Endodermal cell (in vitro differentiated cells): ENCODE data around the gene FEN1. TPM values are rescaled to one million over a fixed set of nuclear protein-coding genes. Genes with fewer than 3 reads are reported as not detected.

Source experiments
- DNase-seq: peaks from one replicate; pipeline ENCODE4 v3.0.0-alpha.2; 2017
- H3K27ac ChIP-seq: 2 replicates; pipeline ENCODE4 v1.5.1; 2013; ENCODE audit warnings: mild to moderate bottlenecking, low read depth, low read length, moderate library complexity
- H3K27me3 ChIP-seq: 2 replicates; pipeline ENCODE4 v1.6.1; 2013; ENCODE audit warnings: mild to moderate bottlenecking, low read length, moderate library complexity; ENCODE audit not compliant: insufficient read depth, control insufficient read depth, poor library complexity, severe bottlenecking
- H3K36me3 ChIP-seq: 2 replicates; pipeline ENCODE4 v1.7.0; 2013; ENCODE audit warnings: mild to moderate bottlenecking, low read length, moderate library complexity; ENCODE audit not compliant: control insufficient read depth, insufficient read depth
- H3K4me1 ChIP-seq: one replicate; pipeline ENCODE4 v1.7.0; 2013; ENCODE audit warnings: low read length; ENCODE audit not compliant: control insufficient read depth, insufficient read depth
- H3K4me3 ChIP-seq: 2 replicates; pipeline ENCODE4 v1.5.1; 2013; ENCODE audit warnings: mild to moderate bottlenecking, low read length, moderate library complexity
- H3K9ac ChIP-seq: 2 replicates; pipeline ENCODE4 v1.6.1; 2013; ENCODE audit warnings: mild to moderate bottlenecking, low read length, moderate library complexity; ENCODE audit not compliant: poor library complexity, severe bottlenecking; ENCODE audit errors: extremely low read depth
- H3K9me3 ChIP-seq: 2 replicates; pipeline ENCODE4 v1.6.1; 2013; ENCODE audit warnings: mild to moderate bottlenecking, low read length, moderate library complexity; ENCODE audit not compliant: control insufficient read depth
- H3K27ac Mint-ChIP-seq: 2 replicates; pipeline ENCODE4 v1.8.0; 2020; ENCODE audit warnings: mixed read lengths
- H3K27me3 Mint-ChIP-seq: 2 replicates; pipeline ENCODE4 v1.8.0; 2021; ENCODE audit warnings: mild to moderate bottlenecking, mixed read lengths; ENCODE audit not compliant: insufficient read depth
- H3K36me3 Mint-ChIP-seq: 2 replicates; pipeline ENCODE4 v1.8.0; 2020; ENCODE audit warnings: low read depth, mixed read lengths
- H3K4me1 Mint-ChIP-seq: 2 replicates; pipeline ENCODE4 v1.8.0; 2020; ENCODE audit warnings: mixed read lengths
- H3K4me3 Mint-ChIP-seq: 2 replicates; pipeline ENCODE4 v1.8.0; 2020; ENCODE audit warnings: mild to moderate bottlenecking, moderate library complexity, mixed read lengths
- H3K9me3 Mint-ChIP-seq: 2 replicates; pipeline ENCODE4 v1.8.0; 2020; ENCODE audit warnings: mild to moderate bottlenecking, mixed read lengths
- WGBS, 2 experiments: methylation state at CpG; one replicate each; pipeline versions ENCODE4 v1.1.5 to v1.1.7; 2013; ENCODE audit warnings: missing lambda C conversion rate in 2 of 2, mixed read lengths in 1 of 2; ENCODE audit not compliant: insufficient coverage in 1 of 2, insufficient read length in 1 of 2; 5-methylcytosine and 5-hydroxymethylcytosine counted together
- total RNA-seq, 2 donors: library from RNA; stranded (reverse); fragmentation: NEBNext Ultra II Directional in 1 of 2; extraction: Animal tissue kit (Norgen Biotek cat#: 25700) in 1 of 2; gene quantifications; 2 replicates in 1 of 2; 3 replicates in 1 of 2; pipeline ENCODE4 v1.2.1, GENCODE V29; 2021
- TF ChIP-seq, protein P1 (sequence below): fragments of 200-600 bp; sonication (generic); conservative IDR thresholded peaks from 2 replicates; pipeline ENCODE4 v1.5.0; 2021; ENCODE audit warnings: antibody characterized with exemption, mild to moderate bottlenecking

Gene FEN1
- total RNA-seq, 2 donors from 2014 or later: 66.7 to 81.8 TPM

DNA sequence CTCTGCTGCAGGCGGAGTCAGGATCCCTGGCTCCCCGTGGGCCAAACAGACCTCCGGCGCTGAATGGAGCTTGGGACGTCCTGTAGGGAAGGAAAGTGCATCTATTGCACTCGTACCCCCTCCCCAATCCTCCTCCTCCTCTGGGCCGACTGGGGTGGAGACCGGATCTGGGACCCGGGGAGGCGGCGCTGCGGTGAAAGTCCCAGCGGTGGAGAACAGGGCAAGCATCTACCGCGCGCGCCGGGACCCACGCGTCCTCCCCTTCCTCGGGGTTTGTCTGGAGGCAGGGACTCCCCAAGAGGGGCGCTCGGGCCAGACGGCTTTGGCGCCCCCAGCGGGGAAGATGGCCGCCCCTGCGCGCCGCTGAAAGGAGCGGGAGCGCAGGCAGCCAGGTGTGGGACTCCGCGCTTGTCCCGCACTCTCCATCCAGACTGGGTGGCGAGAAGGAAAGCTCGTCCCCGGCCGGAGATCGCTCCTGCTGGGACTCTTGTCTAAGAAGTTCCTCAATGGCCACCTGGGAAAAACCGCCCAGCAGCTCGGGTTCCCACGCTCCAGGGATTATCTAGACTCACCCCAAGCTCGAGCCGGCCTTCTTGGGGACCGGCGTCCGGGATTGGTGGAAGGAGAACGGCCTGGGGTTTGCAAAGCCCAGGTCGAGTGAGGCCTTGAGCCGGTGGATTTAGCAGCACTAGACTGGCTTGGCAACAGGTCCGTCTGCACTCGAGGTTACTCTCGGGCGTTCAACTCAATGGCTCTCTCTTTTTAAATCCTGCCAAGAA, 36.1 kb downstream of the FEN1 start:
- H3K27ac Mint-ChIP-seq: peak overlapping the region; percentile 95
- peaks cover 46% of the 10 kb centered on the region for H3K4me1 Mint-ChIP-seq
- no peaks in the 10 kb centered on the region for H3K9me3 Mint-ChIP-seq

GRCh38 chr11:61829806-61830205, 37.1 kb downstream of the FEN1 start:
- WGBS, 2 experiments: 64 to 72% methylated on average over 3 to 4 of the region's 4 CpGs
- no peaks in the 10 kb centered on the region for H3K27me3 Mint-ChIP-seq
- H3K4me1 ChIP-seq: peaks cover 8% of the 10 kb centered on the region
- no peaks in the 10 kb centered on the region for H3K9me3 Mint-ChIP-seq
- peak overlapping the region; percentile 98 for H3K4me3 ChIP-seq
- DNase-seq: no peak
- H3K27ac Mint-ChIP-seq: no peak overlapping the region
- H3K27ac ChIP-seq: no peak overlapping the region
- H3K36me3 ChIP-seq: peaks cover 20% of the 10 kb centered on the region
- TF ChIP-seq, protein P1, sequence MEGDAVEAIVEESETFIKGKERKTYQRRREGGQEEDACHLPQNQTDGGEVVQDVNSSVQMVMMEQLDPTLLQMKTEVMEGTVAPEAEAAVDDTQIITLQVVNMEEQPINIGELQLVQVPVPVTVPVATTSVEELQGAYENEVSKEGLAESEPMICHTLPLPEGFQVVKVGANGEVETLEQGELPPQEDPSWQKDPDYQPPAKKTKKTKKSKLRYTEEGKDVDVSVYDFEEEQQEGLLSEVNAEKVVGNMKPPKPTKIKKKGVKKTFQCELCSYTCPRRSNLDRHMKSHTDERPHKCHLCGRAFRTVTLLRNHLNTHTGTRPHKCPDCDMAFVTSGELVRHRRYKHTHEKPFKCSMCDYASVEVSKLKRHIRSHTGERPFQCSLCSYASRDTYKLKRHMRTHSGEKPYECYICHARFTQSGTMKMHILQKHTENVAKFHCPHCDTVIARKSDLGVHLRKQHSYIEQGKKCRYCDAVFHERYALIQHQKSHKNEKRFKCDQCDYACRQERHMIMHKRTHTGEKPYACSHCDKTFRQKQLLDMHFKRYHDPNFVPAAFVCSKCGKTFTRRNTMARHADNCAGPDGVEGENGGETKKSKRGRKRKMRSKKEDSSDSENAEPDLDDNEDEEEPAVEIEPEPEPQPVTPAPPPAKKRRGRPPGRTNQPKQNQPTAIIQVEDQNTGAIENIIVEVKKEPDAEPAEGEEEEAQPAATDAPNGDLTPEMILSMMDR: no peak
- H3K4me3 Mint-ChIP-seq: peak overlapping the region; percentile 91
- no peaks in the 10 kb centered on the region for H3K9me3 ChIP-seq
- H3K4me1 Mint-ChIP-seq: peaks cover 53% of the 10 kb centered on the region
- no peaks in the 10 kb centered on the region for H3K27me3 ChIP-seq
- H3K36me3 Mint-ChIP-seq: peaks cover 20% of the 10 kb centered on the region
- peak overlapping the region; percentile 86 for H3K9ac ChIP-seq

More for the DNA sequence above, 36.1 kb downstream of the FEN1 start:
- Mint-ChIP-seq H3K27me3 (no peaks in the 10 kb centered on the region), H3K4me3 (peak overlapping the region; percentile 91), H3K36me3 (peaks cover 17% of the 10 kb centered on the region)
- H3K4me3 ChIP-seq: peak overlapping the region; percentile 98
- DNase-seq: peak; percentile 82
- peaks cover 16% of the 10 kb centered on the region for H3K36me3 ChIP-seq
- peak overlapping the region; percentile 86 for H3K9ac ChIP-seq
- H3K27ac ChIP-seq: peak overlapping the region; percentile 94
- TF ChIP-seq, protein P1: peak; percentile 73
- H3K27me3 ChIP-seq: no peaks in the 10 kb centered on the region
- H3K4me1 ChIP-seq: peaks cover 8% of the 10 kb centered on the region
- H3K9me3 ChIP-seq: no peaks in the 10 kb centered on the region
- WGBS, 2 experiments: 1% methylated on average over 22 to 55 of the region's 55 CpGs

GRCh38 chr11:61830237-61831105, 37.8 kb downstream of the FEN1 start:
- peaks cover 56% of the 10 kb centered on the region for H3K4me1 Mint-ChIP-seq
- TF ChIP-seq, protein P1: no peak

More at GRCh38 chr11:61830237-61831105, 37.8 kb downstream of the FEN1 start:
- Histone ChIP-seq H3K27ac (no peak overlapping the region), H3K9ac (no peak overlapping the region), H3K36me3 (peaks cover 20% of the 10 kb centered on the region), H3K4me1 (peaks cover 8% of the 10 kb centered on the region), H3K9me3 (no peaks in the 10 kb centered on the region), H3K4me3 (peak overlapping the region; percentile 98), H3K27me3 (no peaks in the 10 kb centered on the region)
- peak overlapping the region; percentile 91 for H3K4me3 Mint-ChIP-seq
- H3K36me3 Mint-ChIP-seq: peaks cover 22% of the 10 kb centered on the region
- no peaks in the 10 kb centered on the region for H3K27me3 Mint-ChIP-seq
- H3K27ac Mint-ChIP-seq: no peak overlapping the region
- no peaks in the 10 kb centered on the region for H3K9me3 Mint-ChIP-seq
- WGBS, 2 experiments: 76 to 84% methylated on average over 7 to 8 of the region's 8 CpGs
- DNase-seq: no peak
